Stimulated activated naive B cell treated with anti-CD40 and anti-IgM and Interleukin-4, amounts not matched to agents 10 μg/mL and 1 μg/mL and 100 μg/mL, for 72 hours (primary cell): ENCODE results near the gene CNTNAP1.
A peak's percentile ranks its signal among the peaks of the same experiment; 100 is the strongest.

Experiments used
- ATAC-seq, 2 donors: fragments of 150-1000 bp; cut with Tn5 transposase; replicated peaks; 2 replicates each; pipeline ENCODE4 v1.10.0; 2021; ENCODE audit warnings: moderate library complexity in 1 of 2
- DNase-seq: peaks from one replicate; pipeline ENCODE4 v3.0.0; 2021
- H3K27ac Mint-ChIP-seq: one replicate; pipeline ENCODE4 v1.8.0; 2022; ENCODE audit warnings: mild to moderate bottlenecking, mixed read lengths
- H3K27me3 Mint-ChIP-seq, 2 donors: one replicate each; pipeline ENCODE4 v1.8.0; 2022; ENCODE audit warnings: mixed read lengths in 2 of 2
- H3K36me3 Mint-ChIP-seq, 2 donors: one replicate each; pipeline ENCODE4 v1.8.0; 2022; ENCODE audit warnings: mixed read lengths in 2 of 2, mild to moderate bottlenecking in 1 of 2
- H3K4me1 Mint-ChIP-seq, 2 donors: one replicate each; pipeline ENCODE4 v1.8.0; 2022; ENCODE audit warnings: mixed read lengths in 2 of 2, mild to moderate bottlenecking in 1 of 2
- H3K4me3 Mint-ChIP-seq, 2 donors: one replicate each; pipeline ENCODE4 v1.8.0; 2022; ENCODE audit warnings: mild to moderate bottlenecking in 2 of 2, mixed read lengths in 2 of 2, moderate library complexity in 1 of 2
- H3K9me3 Mint-ChIP-seq, 2 donors: one replicate each; pipeline ENCODE4 v1.8.0; 2022; ENCODE audit warnings: mixed read lengths in 2 of 2, mild to moderate bottlenecking in 1 of 2

Gene CNTNAP1

GRCh38 chr17:42675348-42675964, 6.9 kb upstream of the CNTNAP1 start:
- no peak for DNase-seq
- Mint-ChIP-seq H3K36me3 (peaks cover 3 to 6% of the 10 kb centered on the region in 2 donors), H3K9me3 (peaks cover 0 to 2% of the 10 kb centered on the region in 2 donors), H3K27me3 (peaks cover 32 to 68% of the 10 kb centered on the region in 2 donors), H3K27ac (no peak overlapping the region), H3K4me1 (peaks cover 35 to 81% of the 10 kb centered on the region in 2 donors), H3K4me3 (peak overlapping the region; percentile 79 to 82)
- no peak for ATAC-seq

GRCh38 chr17:42675965-42676423, 6.3 kb upstream of the CNTNAP1 start:
- Mint-ChIP-seq H3K27ac (peak overlapping the region; percentile 65), H3K9me3 (peaks cover 0 to 2% of the 10 kb centered on the region in 2 donors), H3K27me3 (peaks cover 32 to 67% of the 10 kb centered on the region in 2 donors), H3K4me1 (peaks cover 35 to 80% of the 10 kb centered on the region in 2 donors), H3K36me3 (peaks cover 2 to 3% of the 10 kb centered on the region in 2 donors), H3K4me3 (peak overlapping the region; percentile 79 to 82)
- no peak for DNase-seq
- ATAC-seq: no peak

GRCh38 chr17:42676424-42677011, 5.8 kb upstream of the CNTNAP1 start, which contains the start of gene PLEKHH3:
PLEKHH3 (minus strand) TSS chr17:42676994; CDS start chr17:42676563, 431 bp downstream.
- peaks cover 37 to 80% of the 10 kb centered on the region in 2 donors for H3K4me1 Mint-ChIP-seq
- H3K9me3 Mint-ChIP-seq: peaks cover 0 to 2% of the 10 kb centered on the region in 2 donors
- ATAC-seq (no peak), DNase-seq (no peak)
- H3K27ac Mint-ChIP-seq: peak within 1 kb of the TSS; percentile 85
- H3K27me3 Mint-ChIP-seq: peaks cover 34 to 67% of the 10 kb centered on the region in 2 donors
- peak within 1 kb of the TSS; percentile 79 to 94 for H3K4me3 Mint-ChIP-seq
- H3K36me3 Mint-ChIP-seq: peaks cover 2 to 3% of the 10 kb centered on the region in 2 donors

GRCh38 chr17:42677012-42677857, 5.1 kb upstream of the CNTNAP1 start:
- Mint-ChIP-seq H3K27ac (peak overlapping the region; percentile 85), H3K27me3 (peaks cover 38 to 67% of the 10 kb centered on the region in 2 donors), H3K4me1 (peaks cover 40 to 82% of the 10 kb centered on the region in 2 donors), H3K9me3 (peaks cover 0 to 2% of the 10 kb centered on the region in 2 donors), H3K4me3 (peak overlapping the region; percentile 79 to 94), H3K36me3 (peaks cover 2 to 3% of the 10 kb centered on the region in 2 donors)
- peak; percentile 93 for DNase-seq
- ATAC-seq: peak; percentile 80 to 81

GRCh38 chr17:42677921-42678781, 4.2 kb upstream of the CNTNAP1 start:
- H3K4me3 Mint-ChIP-seq: peak overlapping the region; percentile 79 to 94
- peaks cover 2 to 3% of the 10 kb centered on the region in 2 donors for H3K36me3 Mint-ChIP-seq
- H3K27ac Mint-ChIP-seq: peak overlapping the region; percentile 62
- H3K9me3 Mint-ChIP-seq: peaks cover 0 to 2% of the 10 kb centered on the region in 2 donors
- ATAC-seq (peak; percentile 35 to 41), DNase-seq (peak; percentile 69)
- peaks cover 46 to 68% of the 10 kb centered on the region in 2 donors for H3K27me3 Mint-ChIP-seq
- H3K4me1 Mint-ChIP-seq: peaks cover 48 to 92% of the 10 kb centered on the region in 2 donors

GRCh38 chr17:42678951-42679491, 3.3 kb upstream of the CNTNAP1 start:
- Mint-ChIP-seq H3K4me3 (peak overlapping the region; percentile 73 to 82), H3K4me1 (peaks cover 54 to 97% of the 10 kb centered on the region in 2 donors), H3K27ac (peak overlapping the region; percentile 80), H3K36me3 (peaks cover 2 to 3% of the 10 kb centered on the region in 2 donors), H3K27me3 (peaks cover 48 to 71% of the 10 kb centered on the region in 2 donors), H3K9me3 (peaks cover 0 to 2% of the 10 kb centered on the region in 2 donors)
- DNase-seq (no peak), ATAC-seq (no peak)

- H3K36me3 Mint-ChIP-seq: peaks cover 2 to 6% of the 10 kb centered on the region in 2 donors
- peaks cover 47 to 90% of the 10 kb centered on the region in 2 donors for H3K4me1 Mint-ChIP-seq
- ATAC-seq (peak; percentile 54 to 63), DNase-seq (peak; percentile 67)
- peaks cover 44 to 69% of the 10 kb centered on the region in 2 donors for H3K27me3 Mint-ChIP-seq
- H3K9me3 Mint-ChIP-seq: peaks cover 0 to 2% of the 10 kb centered on the region in 2 donors
- peak overlapping the region; percentile 85 for H3K27ac Mint-ChIP-seq
- peak overlapping the region; percentile 73 to 82 for H3K4me3 Mint-ChIP-seq
Observed at GRCh38 chr17:42679492-42680330, 2.6 kb upstream of the CNTNAP1 start.

- H3K4me3 Mint-ChIP-seq: peak overlapping the region; percentile 73 to 82
- no peak for ATAC-seq
- peaks cover 38 to 63% of the 10 kb centered on the region in 2 donors for H3K27me3 Mint-ChIP-seq
Observed at GRCh38 chr17:42680331-42680808, 2.0 kb upstream of the CNTNAP1 start.

GRCh38 chr17:42682722-42683403, 532 bp downstream of the CNTNAP1 start:
- Mint-ChIP-seq H3K27me3 (peaks cover 34 to 48% of the 10 kb centered on the region in 2 donors), H3K36me3 (peaks cover 4 to 19% of the 10 kb centered on the region in 2 donors), H3K27ac (peak overlapping the region; percentile 0), H3K4me1 (peaks cover 41 to 60% of the 10 kb centered on the region in 2 donors), H3K4me3 (peak overlapping the region; percentile 82 to 94), H3K9me3 (peaks cover 0 to 2% of the 10 kb centered on the region in 2 donors)
- DNase-seq (no peak), ATAC-seq (peak in 1 of 2 donors; percentile 18)

More at GRCh38 chr17:42680331-42680808, 2.0 kb upstream of the CNTNAP1 start:
- no peak for DNase-seq
- Mint-ChIP-seq H3K4me1 (peaks cover 47 to 84% of the 10 kb centered on the region in 2 donors), H3K27ac (no peak overlapping the region), H3K36me3 (peaks cover 2 to 6% of the 10 kb centered on the region in 2 donors), H3K9me3 (peaks cover 0 to 2% of the 10 kb centered on the region in 2 donors)

GRCh38 chr17:42683407-42684034, 1.2 kb downstream of the CNTNAP1 start:
- peaks cover 34 to 48% of the 10 kb centered on the region in 2 donors for H3K27me3 Mint-ChIP-seq
- H3K9me3 Mint-ChIP-seq: peaks cover 0 to 2% of the 10 kb centered on the region in 2 donors
- DNase-seq: no peak
- H3K4me3 Mint-ChIP-seq: peak overlapping the region; percentile 82 to 94
- H3K36me3 Mint-ChIP-seq: peaks cover 4 to 19% of the 10 kb centered on the region in 2 donors
- peak overlapping the region; percentile 62 for H3K27ac Mint-ChIP-seq
- ATAC-seq: peak in 1 of 2 donors; percentile 10
- peaks cover 37 to 54% of the 10 kb centered on the region in 2 donors for H3K4me1 Mint-ChIP-seq

GRCh38 chr17:42684929-42685556, 2.7 kb downstream of the CNTNAP1 start:
- ATAC-seq (no peak), DNase-seq (no peak)
- H3K4me1 Mint-ChIP-seq: peaks cover 33 to 39% of the 10 kb centered on the region in 2 donors
- H3K36me3 Mint-ChIP-seq: peaks cover 2 to 16% of the 10 kb centered on the region in 2 donors
- H3K27ac Mint-ChIP-seq: no peak overlapping the region
- peaks cover 30 to 44% of the 10 kb centered on the region in 2 donors for H3K27me3 Mint-ChIP-seq
- H3K9me3 Mint-ChIP-seq: no peaks in the 10 kb centered on the region
- H3K4me3 Mint-ChIP-seq: no peak overlapping the region
